CD14-positive monocyte (primary cell): ENCODE results near the gene PDE8A. TPM values are rescaled to one million over a fixed set of nuclear protein-coding genes. Genes with fewer than 3 reads are reported as not detected.

Experiments
- DNase-seq, 3 donors: peaks; one replicate each; pipeline ENCODE4 v3.0.0-alpha.2; 2011 to 2022
- H2AFZ ChIP-seq: 2 replicates; pipeline ENCODE4 v1.6.0; 2012; ENCODE audit warnings: mild to moderate bottlenecking, low read depth, low read length, inconsistent platforms; ENCODE audit not compliant: insufficient read depth, poor library complexity, severe bottlenecking
- H3K27ac ChIP-seq, 2 donors: 1 replicate in 1 of 2; 2 replicates in 1 of 2; pipeline ENCODE4 v1.5.1; 2012 to 2013; ENCODE audit warnings: low read length in 2 of 2, control low read depth in 1 of 2, inconsistent platforms in 1 of 2, low read depth in 1 of 2, mild to moderate bottlenecking in 1 of 2
- H3K27me3 ChIP-seq, 2 donors: one replicate each; pipeline versions ENCODE4 v1.6.0 to v1.6.1; 2011 to 2013; ENCODE audit warnings: low read length in 2 of 2; ENCODE audit not compliant: control insufficient read depth in 2 of 2, insufficient read depth in 2 of 2
- H3K36me3 ChIP-seq, 2 donors: replicated peaks in 1 of 2; 1 replicate in 1 of 2; 2 replicates in 1 of 2; pipeline versions ENCODE4 v1.5.1 to v1.6.1; 2012 to 2013; ENCODE audit warnings: low read length in 2 of 2, control low read depth in 1 of 2, inconsistent platforms in 1 of 2, mild to moderate bottlenecking in 1 of 2; ENCODE audit not compliant: insufficient read depth in 2 of 2, control insufficient read depth in 1 of 2
- H3K4me1 ChIP-seq, 2 donors: 1 replicate in 1 of 2; 2 replicates in 1 of 2; pipeline versions ENCODE4 v1.5.1 to v1.6.1; 2012 to 2013; ENCODE audit warnings: low read length in 2 of 2, control low read depth in 1 of 2, inconsistent platforms in 1 of 2, mild to moderate bottlenecking in 1 of 2, moderate library complexity in 1 of 2; ENCODE audit not compliant: insufficient read depth in 2 of 2, control insufficient read depth in 1 of 2
- H3K4me2 ChIP-seq: replicated peaks from 2 replicates; pipeline ENCODE3; 2012; ENCODE audit warnings: low read length, moderate library complexity, mild to moderate bottlenecking; ENCODE audit not compliant: poor library complexity, severe bottlenecking; ENCODE audit errors: extremely low read depth
- H3K4me3 ChIP-seq, 3 experiments: fragments of 200-600 bp in 1 of 3; sonication (generic) in 1 of 3; replicated peaks in 1 of 3; 1 replicate in 2 of 3; 2 replicates in 1 of 3; pipeline ENCODE4 v1.5.1; 2011 to 2013; ENCODE audit warnings: low read length in 3 of 3, mild to moderate bottlenecking in 3 of 3, control low read depth in 2 of 3, low read depth in 2 of 3, inconsistent platforms in 1 of 3, moderate library complexity in 1 of 3
- H3K79me2 ChIP-seq: 2 replicates; pipeline ENCODE4 v1.6.0; 2012; ENCODE audit warnings: mild to moderate bottlenecking, control low read depth, inconsistent platforms, low read length, moderate library complexity; ENCODE audit not compliant: insufficient read depth
- H3K9ac ChIP-seq: 2 replicates; pipeline ENCODE4 v1.6.0; 2017; ENCODE audit warnings: low read length, mild to moderate bottlenecking; ENCODE audit not compliant: insufficient read depth, poor library complexity, severe bottlenecking
- H3K9me3 ChIP-seq, 2 donors: replicated peaks in 1 of 2; 1 replicate in 1 of 2; 2 replicates in 1 of 2; pipeline versions ENCODE4 v1.5.1 to v1.6.1; 2012 to 2013; ENCODE audit warnings: low read length in 2 of 2, control low read depth in 1 of 2; ENCODE audit not compliant: control insufficient read depth in 1 of 2, insufficient read depth in 1 of 2
- H4K20me1 ChIP-seq: 2 replicates; pipeline ENCODE4 v1.6.0; 2012; ENCODE audit warnings: mild to moderate bottlenecking, low read length, control low read depth, moderate library complexity; ENCODE audit not compliant: insufficient read depth
- H3K27ac Mint-ChIP-seq, 7 donors: one replicate each; pipeline ENCODE4 v1.8.0; 2020; ENCODE audit warnings: mild to moderate bottlenecking in 7 of 7, mixed read lengths in 7 of 7, moderate library complexity in 6 of 7, inconsistent platforms in 2 of 7
- H3K27me3 Mint-ChIP-seq, 3 donors: one replicate each; pipeline ENCODE4 v1.8.0; 2021 to 2022; ENCODE audit warnings: low read depth in 3 of 3, mild to moderate bottlenecking in 3 of 3, mixed read lengths in 3 of 3, moderate library complexity in 3 of 3, inconsistent platforms in 1 of 3
- H3K36me3 Mint-ChIP-seq, 2 donors: one replicate each; pipeline ENCODE4 v1.8.0; 2020; ENCODE audit warnings: mixed read lengths in 2 of 2, inconsistent platforms in 1 of 2, mild to moderate bottlenecking in 1 of 2
- H3K4me1 Mint-ChIP-seq: one replicate; pipeline ENCODE4 v1.8.0; 2020; ENCODE audit warnings: mild to moderate bottlenecking, mixed read lengths
- H3K4me3 Mint-ChIP-seq, 2 donors: one replicate each; pipeline ENCODE4 v1.8.0; 2020; ENCODE audit warnings: mild to moderate bottlenecking in 2 of 2, mixed read lengths in 2 of 2, moderate library complexity in 1 of 2
- H3K9me3 Mint-ChIP-seq, 7 donors: one replicate each; pipeline ENCODE4 v1.8.0; 2020 to 2022; ENCODE audit warnings: mixed read lengths in 7 of 7, mild to moderate bottlenecking in 6 of 7, moderate library complexity in 6 of 7, inconsistent platforms in 2 of 7
- CTCF ChIP-seq: fragments of 200-600 bp; IDR thresholded peaks from one replicate; pipeline ENCODE4 v1.8.0; 2022; ENCODE audit warnings: antibody characterized with exemption, mild to moderate bottlenecking
- WGBS: methylation state at CpG from one replicate; pipeline ENCODE4 v1.1.5; 2013; ENCODE audit warnings: missing lambda C conversion rate; ENCODE audit not compliant: insufficient coverage; 5-methylcytosine and 5-hydroxymethylcytosine counted together
- intact Hi-C, 2 donors: fragments of 100-400 bp; cut with micrococcal nuclease; formaldehyde crosslinking; loops; one replicate each; pipeline versions ENCODE4 v1.15.0 to v1.15.1; 2023
- polyA plus RNA-seq, 3 donors: library from polyadenylated mRNA; depleted of rRNA in 1 of 3; unstranded in 2 of 3; stranded (reverse) in 1 of 3; fragments of 300-500 nt in 2 of 3; fragments of >200 nt in 1 of 3; fragmentation: Illumina TruSeq in 2 of 3; gene quantifications; 1 replicate in 2 of 3; 2 replicates in 1 of 3; pipeline ENCODE4 v1.2.3, GENCODE V29; 2012 to 2021

Gene PDE8A
- polyA plus RNA-seq, 3 donors: 2.8 to 33.4 (median 4.9) TPM

DNA sequence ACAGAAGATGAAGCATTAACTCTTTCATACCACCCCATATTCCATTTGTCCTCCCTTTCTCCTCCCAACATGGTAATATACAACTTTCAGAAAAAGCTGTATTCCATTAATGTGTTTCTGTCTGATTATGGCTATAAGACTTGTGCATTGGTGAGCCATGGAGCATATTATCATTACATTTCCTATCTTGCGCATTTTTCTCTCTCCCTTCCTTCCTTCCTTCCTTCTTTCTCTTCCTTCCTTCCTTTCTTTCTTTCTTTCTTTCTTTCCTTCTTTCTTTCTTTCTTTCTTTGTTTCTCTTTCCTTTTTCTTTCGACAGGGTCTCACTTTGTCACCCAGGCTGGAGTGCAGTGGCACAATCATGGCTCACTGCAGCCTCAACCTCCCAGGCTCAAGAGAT, 25.5 kb upstream of the PDE8A start:
- Mint-ChIP-seq H3K27ac (no peak overlapping the region), H3K4me1 (peaks cover 25% of the 10 kb centered on the region), H3K4me3 (peak overlapping the region in 1 of 2 donors; percentile 52), H3K36me3 (no peaks in the 10 kb centered on the region), H3K9me3 (peaks cover 0 to 3% (median 0%) of the 10 kb centered on the region in 7 donors), H3K27me3 (peaks cover 0 to 8% (median 3%) of the 10 kb centered on the region in 3 donors)
- Histone ChIP-seq H3K27me3 (no peaks in the 10 kb centered on the region), H3K9ac (no peak overlapping the region), H3K9me3 (no peaks in the 10 kb centered on the region), H4K20me1 (no peaks in the 10 kb centered on the region), H3K4me1 (peaks cover 17 to 26% of the 10 kb centered on the region in 2 donors), H2AFZ (no peak overlapping the region), H3K27ac (no peak overlapping the region), H3K4me3 (no peak overlapping the region), H3K36me3 (no peaks in the 10 kb centered on the region), H3K79me2 (no peaks in the 10 kb centered on the region), H3K4me2 (no peak overlapping the region)
- intact Hi-C loops: loop anchor here in 1 of 2 donors (10.0 kb wide), 1 partner anchor 49 kb away; no protein-coding TSS in a partner anchor
- DNase-seq: no peak
- 92% methylated on average over 2 of the region's 2 CpGs for WGBS
- no peak for TF ChIP-seq CTCF

- WGBS: 100% methylated on average over 8 of the region's 13 CpGs
Observed at GRCh38 chr15:84960391-84961113, 21.1 kb upstream of the PDE8A start.

More at GRCh38 chr15:84960391-84961113, 21.1 kb upstream of the PDE8A start:
- H3K4me3 ChIP-seq: no peak overlapping the region
- H3K4me1 ChIP-seq: peaks cover 14 to 22% of the 10 kb centered on the region in 2 donors
- intact Hi-C loops: no loop called here
- Mint-ChIP-seq H3K4me1 (peaks cover 23% of the 10 kb centered on the region), H3K36me3 (no peaks in the 10 kb centered on the region), H3K27ac (no peak overlapping the region), H3K9me3 (peaks cover 11 to 21% (median 17%) of the 10 kb centered on the region in 7 donors), H3K4me3 (no peak overlapping the region), H3K27me3 (peaks cover 2 to 11% (median 5%) of the 10 kb centered on the region in 3 donors)
- H3K79me2 ChIP-seq: no peaks in the 10 kb centered on the region
- no peak for TF ChIP-seq CTCF
- H3K27ac ChIP-seq: no peak overlapping the region
- no peak overlapping the region for H3K9ac ChIP-seq
- H2AFZ ChIP-seq: no peak overlapping the region
- no peaks in the 10 kb centered on the region for H3K36me3 ChIP-seq
- no peak overlapping the region for H3K4me2 ChIP-seq
- H4K20me1 ChIP-seq: no peaks in the 10 kb centered on the region
- no peaks in the 10 kb centered on the region for H3K27me3 ChIP-seq
- DNase-seq: no peak
- peaks cover 13 to 15% of the 10 kb centered on the region in 2 donors for H3K9me3 ChIP-seq
